OCI-LY3 (cell line): Measurements from ENCODE around the gene ENOX2.

ENCODE experiments used
- EZH2phosphoT487 ChIP-seq: fragments of 200-600 bp; shearing (Covaris generic); IDR thresholded peaks from 2 replicates; pipeline ENCODE4 v1.6.1; 2018; ENCODE audit warnings: antibody characterized with exemption, mixed run types, low read depth
- TF ChIP-seq, protein P1 (sequence below): fragments of 200-600, 300-600 bp; sonication (generic); IDR thresholded peaks from 2 replicates; pipeline ENCODE4 v1.5.1; 2014; ENCODE audit warnings: antibody characterized with exemption, low read length, low read depth

DNA sequence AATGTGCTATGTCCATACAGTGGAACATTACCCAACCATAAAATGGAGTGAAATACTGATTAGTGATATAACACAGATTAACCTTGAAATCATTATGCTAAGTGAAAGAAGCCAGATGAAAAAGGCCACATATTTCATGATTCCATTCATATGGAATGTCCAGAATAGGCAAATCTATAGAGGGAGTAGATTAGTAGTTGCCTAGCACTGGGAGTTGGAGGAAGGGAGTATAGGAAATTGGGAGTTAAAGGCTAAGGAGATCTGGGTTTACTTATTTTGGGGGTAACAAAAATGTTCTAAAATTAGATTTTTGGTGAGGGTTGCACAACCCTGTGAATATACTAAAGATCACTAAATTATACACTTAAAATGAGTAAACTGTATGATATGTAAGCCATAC lies 26.8 kb downstream of the ENOX2 start:
- TF ChIP-seq, protein P1, sequence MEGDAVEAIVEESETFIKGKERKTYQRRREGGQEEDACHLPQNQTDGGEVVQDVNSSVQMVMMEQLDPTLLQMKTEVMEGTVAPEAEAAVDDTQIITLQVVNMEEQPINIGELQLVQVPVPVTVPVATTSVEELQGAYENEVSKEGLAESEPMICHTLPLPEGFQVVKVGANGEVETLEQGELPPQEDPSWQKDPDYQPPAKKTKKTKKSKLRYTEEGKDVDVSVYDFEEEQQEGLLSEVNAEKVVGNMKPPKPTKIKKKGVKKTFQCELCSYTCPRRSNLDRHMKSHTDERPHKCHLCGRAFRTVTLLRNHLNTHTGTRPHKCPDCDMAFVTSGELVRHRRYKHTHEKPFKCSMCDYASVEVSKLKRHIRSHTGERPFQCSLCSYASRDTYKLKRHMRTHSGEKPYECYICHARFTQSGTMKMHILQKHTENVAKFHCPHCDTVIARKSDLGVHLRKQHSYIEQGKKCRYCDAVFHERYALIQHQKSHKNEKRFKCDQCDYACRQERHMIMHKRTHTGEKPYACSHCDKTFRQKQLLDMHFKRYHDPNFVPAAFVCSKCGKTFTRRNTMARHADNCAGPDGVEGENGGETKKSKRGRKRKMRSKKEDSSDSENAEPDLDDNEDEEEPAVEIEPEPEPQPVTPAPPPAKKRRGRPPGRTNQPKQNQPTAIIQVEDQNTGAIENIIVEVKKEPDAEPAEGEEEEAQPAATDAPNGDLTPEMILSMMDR, result no peak
- no peak for TF ChIP-seq EZH2phosphoT487
